GM12801 (cell line): ENCODE data around the gene CDHR5.

Experiments used
- TF ChIP-seq, protein P1 (sequence below): IDR thresholded peaks from one replicate; pipeline ENCODE4 v1.5.1; 2011; ENCODE audit warnings: control low read depth; ENCODE audit not compliant: insufficient read length; ENCODE audit errors: extremely low read depth

The CDHR5 gene

DNA sequence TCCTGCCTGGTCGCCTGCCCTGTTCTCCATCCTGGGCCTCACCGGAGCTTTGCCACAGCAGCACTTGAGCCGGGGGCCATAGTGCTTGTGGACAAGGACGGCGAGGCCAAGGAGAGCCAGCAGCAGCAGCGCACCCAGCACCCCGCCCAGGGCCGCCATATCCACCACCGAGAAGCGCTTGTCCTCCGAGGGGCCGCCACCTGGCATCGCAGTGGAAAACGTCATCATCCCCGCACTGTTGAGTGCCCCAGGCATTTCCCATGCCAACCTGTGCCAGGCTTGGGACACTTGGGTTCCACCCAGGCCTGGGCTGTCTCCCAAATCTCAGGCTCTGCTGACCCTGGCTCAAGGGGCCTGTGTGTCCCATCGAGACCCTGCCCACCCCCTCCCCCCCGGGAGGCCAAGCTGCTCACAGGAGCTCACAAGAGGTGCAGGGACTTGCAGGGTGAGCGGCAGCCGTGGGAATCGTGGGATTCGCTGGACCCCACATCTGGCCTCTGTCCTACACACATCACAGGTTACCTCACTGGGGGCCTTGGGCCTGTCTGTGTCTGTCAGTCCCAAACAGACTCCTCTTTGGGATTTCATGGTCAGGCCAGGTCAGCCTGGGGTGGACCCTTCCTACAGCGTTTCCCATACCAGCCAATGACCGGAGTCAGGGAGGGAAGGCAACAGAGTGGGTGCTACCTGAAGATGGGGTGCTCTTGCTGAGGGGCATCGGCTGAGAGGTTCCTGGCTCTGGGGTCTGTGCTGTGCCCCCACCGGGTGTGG, 6.7 kb downstream of the CDHR5 start:
- TF ChIP-seq, protein P1, sequence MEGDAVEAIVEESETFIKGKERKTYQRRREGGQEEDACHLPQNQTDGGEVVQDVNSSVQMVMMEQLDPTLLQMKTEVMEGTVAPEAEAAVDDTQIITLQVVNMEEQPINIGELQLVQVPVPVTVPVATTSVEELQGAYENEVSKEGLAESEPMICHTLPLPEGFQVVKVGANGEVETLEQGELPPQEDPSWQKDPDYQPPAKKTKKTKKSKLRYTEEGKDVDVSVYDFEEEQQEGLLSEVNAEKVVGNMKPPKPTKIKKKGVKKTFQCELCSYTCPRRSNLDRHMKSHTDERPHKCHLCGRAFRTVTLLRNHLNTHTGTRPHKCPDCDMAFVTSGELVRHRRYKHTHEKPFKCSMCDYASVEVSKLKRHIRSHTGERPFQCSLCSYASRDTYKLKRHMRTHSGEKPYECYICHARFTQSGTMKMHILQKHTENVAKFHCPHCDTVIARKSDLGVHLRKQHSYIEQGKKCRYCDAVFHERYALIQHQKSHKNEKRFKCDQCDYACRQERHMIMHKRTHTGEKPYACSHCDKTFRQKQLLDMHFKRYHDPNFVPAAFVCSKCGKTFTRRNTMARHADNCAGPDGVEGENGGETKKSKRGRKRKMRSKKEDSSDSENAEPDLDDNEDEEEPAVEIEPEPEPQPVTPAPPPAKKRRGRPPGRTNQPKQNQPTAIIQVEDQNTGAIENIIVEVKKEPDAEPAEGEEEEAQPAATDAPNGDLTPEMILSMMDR = no peak

- TF ChIP-seq, protein P1 = no peak
Measured at GRCh38 chr11:617199-617911, 7.4 kb downstream of the CDHR5 start.

DNA sequence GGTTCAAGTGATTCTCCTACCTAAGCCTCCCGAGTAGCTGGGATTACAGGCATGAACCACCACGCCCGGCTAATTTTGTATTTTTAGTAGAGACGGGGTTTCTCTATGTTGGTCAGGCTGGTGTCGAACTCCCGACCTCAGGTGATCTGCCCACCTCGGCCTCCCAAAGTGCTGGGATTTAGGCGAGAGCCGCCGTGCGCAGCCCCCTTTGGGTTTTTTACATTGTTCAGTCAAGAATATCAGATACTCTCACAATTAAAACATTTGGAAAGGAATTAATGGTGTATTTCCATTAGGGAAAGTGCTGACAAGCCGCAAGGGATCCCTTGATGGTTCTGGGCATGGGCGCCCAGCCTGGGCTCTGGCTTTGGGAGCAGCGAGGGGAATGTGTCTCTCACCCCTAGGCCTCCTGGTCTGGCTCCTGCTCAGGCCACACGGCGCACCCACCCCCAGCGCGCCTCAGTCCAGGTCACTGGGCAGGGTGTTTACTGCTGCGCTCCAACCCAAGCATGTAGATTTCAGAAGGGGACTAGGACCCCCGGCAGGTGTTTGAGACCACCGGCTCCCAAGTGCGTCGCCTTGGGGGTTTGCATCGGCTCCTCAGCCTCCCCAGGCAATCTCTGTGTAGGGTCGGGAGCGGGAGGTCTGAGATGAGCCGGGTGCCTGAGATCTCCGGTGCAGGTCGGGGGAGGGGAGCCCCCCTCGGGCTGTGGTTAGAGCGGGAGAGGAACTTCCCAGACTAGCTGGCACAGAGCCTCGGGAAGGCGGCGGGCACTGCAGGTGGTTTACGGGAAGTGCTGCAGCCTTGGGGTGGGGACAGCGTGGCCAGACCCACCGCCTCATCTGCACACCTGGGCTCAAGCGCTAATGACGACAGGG, 8.2 kb downstream of the CDHR5 start:
- TF ChIP-seq, protein P1 = no peak

- TF ChIP-seq, protein P1 = no peak
Measured at GRCh38 chr11:615504-616319, 9.0 kb downstream of the CDHR5 start, which contains the start of gene IRF7. Gene IRF7 (minus strand): TSS chr11:615950. CDS start chr11:615364, 586 bp downstream.

DNA sequence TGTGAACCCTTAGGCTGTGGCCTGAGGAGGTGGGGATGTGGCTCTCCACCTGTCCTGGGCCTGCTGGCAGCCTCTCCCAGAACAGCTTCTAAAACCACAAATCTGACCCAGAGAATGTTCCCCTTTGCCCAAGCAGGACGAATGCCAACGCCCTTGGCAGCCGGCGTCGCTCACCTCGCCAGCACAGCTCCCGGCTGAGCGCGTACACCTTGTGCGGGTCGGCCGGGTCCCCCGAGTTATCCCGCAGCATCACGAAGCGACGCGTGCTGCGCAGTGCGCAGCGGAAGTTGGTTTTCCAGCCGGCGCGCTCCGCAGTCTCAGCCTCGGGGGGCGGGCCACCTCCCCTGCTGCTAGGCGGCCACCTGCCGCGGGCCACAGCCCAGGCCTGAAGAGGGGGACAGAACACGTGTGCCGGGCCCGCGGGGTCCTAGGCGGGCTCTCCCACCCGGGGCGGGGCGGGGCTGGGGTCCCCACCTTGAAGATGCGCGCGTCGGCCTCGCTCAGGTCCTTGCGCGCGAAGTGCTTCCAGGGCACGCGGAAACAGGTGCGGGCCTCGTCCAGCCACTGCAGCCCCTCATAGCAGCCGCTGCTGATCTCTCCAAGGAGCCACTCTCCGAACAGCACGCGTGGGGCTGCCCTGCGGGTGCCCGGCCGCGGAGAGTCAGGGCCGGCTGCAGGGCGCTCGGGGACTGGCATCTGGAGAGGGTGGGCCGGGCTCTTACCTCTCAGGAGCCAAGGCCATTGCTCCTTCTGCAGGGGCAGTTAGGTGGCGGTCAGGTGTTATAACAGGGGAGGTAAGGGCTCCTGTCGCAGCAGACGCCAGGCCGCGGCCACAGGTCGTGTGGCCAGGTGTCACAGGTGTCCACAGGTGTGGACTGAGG, 9.9 kb downstream of the CDHR5 start:
- TF ChIP-seq, protein P1 = no peak

GRCh38 chr11:614021-614622, 10.6 kb downstream of the CDHR5 start:
- TF ChIP-seq, protein P1 = no peak
